GM23338 (cell line): ENCODE results near the gene CHST11. TPM values are rescaled to one million over a fixed set of nuclear protein-coding genes. Genes with fewer than 3 reads are reported as not detected.

ENCODE experiments used
- ATAC-seq: fragments of 200-7000 bp; cut with Tn5 transposase; 3 replicates; pipeline ENCODE4 v1.9.1; 2020
- DNase-seq: peaks from one replicate; pipeline ENCODE4 v3.0.0-alpha.2; 2015; ENCODE audit warnings: low spot score
- H2AFZ ChIP-seq: fragments of 200-600 bp; sonication (generic); 2 replicates; pipeline ENCODE4 v1.8.0; 2016; ENCODE audit warnings: antibody characterized with exemption, mild to moderate bottlenecking, moderate library complexity
- H3F3A ChIP-seq: fragments of 200-600 bp; sonication (generic); replicated peaks from 2 replicates; pipeline ENCODE4 v1.8.0; 2017; ENCODE audit warnings: antibody characterized with exemption, mixed run types, low read depth
- H3K27ac ChIP-seq: fragments of 200-600 bp; sonication (generic); 2 replicates; pipeline ENCODE4 v1.6.1; 2016; ENCODE audit warnings: low read depth
- H3K27me3 ChIP-seq: fragments of 200-600 bp; sonication (generic); 2 replicates; pipeline ENCODE4 v1.8.0; 2016; ENCODE audit warnings: mild to moderate bottlenecking, mixed run types, moderate library complexity; ENCODE audit not compliant: insufficient read depth
- H3K36me3 ChIP-seq: fragments of 200-600 bp; sonication (generic); 2 replicates; pipeline ENCODE4 v1.8.0; 2016; ENCODE audit warnings: mild to moderate bottlenecking; ENCODE audit not compliant: insufficient read depth
- H3K4me1 ChIP-seq: fragments of 200-600 bp; sonication (generic); 2 replicates; pipeline ENCODE4 v1.8.0; 2016; ENCODE audit warnings: mild to moderate bottlenecking, moderate library complexity; ENCODE audit not compliant: insufficient read depth
- H3K4me2 ChIP-seq: fragments of 200-600 bp; sonication (generic); 2 replicates; pipeline ENCODE4 v1.7.1; 2017; ENCODE audit warnings: mixed run types
- H3K4me3 ChIP-seq: fragments of 200-600 bp; sonication (generic); 2 replicates; pipeline ENCODE4 v1.6.1; 2016; ENCODE audit warnings: mixed run types
- H3K79me2 ChIP-seq: fragments of 200-600 bp; sonication (generic); replicated peaks from 2 replicates; pipeline ENCODE4 v1.8.0; 2017; ENCODE audit warnings: mild to moderate bottlenecking; ENCODE audit not compliant: insufficient read depth
- H3K9me2 ChIP-seq: fragments of 200-600 bp; sonication (generic); 2 replicates; pipeline ENCODE4 v1.8.0; 2017; ENCODE audit not compliant: insufficient read depth
- H4K20me1 ChIP-seq: fragments of 200-600 bp; sonication (generic); replicated peaks from 2 replicates; pipeline ENCODE4 v1.8.0; 2017; ENCODE audit warnings: mild to moderate bottlenecking; ENCODE audit not compliant: insufficient read depth
- H3K27ac Mint-ChIP-seq: 2 replicates; pipeline ENCODE4 v1.8.0; 2020; ENCODE audit warnings: inconsistent platforms, mild to moderate bottlenecking, moderate library complexity, mixed read lengths
- H3K27me3 Mint-ChIP-seq: 3 replicates; pipeline ENCODE4 v1.8.0; 2022; ENCODE audit warnings: low read depth, mild to moderate bottlenecking, moderate library complexity, mixed read lengths, inconsistent platforms; ENCODE audit not compliant: insufficient read depth, poor library complexity
- H3K36me3 Mint-ChIP-seq: 3 replicates; pipeline ENCODE4 v1.8.0; 2021; ENCODE audit warnings: low read depth, mild to moderate bottlenecking, inconsistent platforms, moderate library complexity, mixed read lengths
- H3K4me1 Mint-ChIP-seq: 3 replicates; pipeline ENCODE4 v1.8.0; 2020; ENCODE audit warnings: mild to moderate bottlenecking, inconsistent platforms, mixed read lengths
- H3K4me3 Mint-ChIP-seq: 3 replicates; pipeline ENCODE4 v1.8.0; 2021; ENCODE audit warnings: moderate library complexity, mild to moderate bottlenecking, inconsistent platforms, mixed read lengths
- H3K9me3 Mint-ChIP-seq: 3 replicates; pipeline ENCODE4 v1.8.0; 2020; ENCODE audit warnings: moderate library complexity, mild to moderate bottlenecking, inconsistent platforms, mixed read lengths
- CREB1 ChIP-seq: fragments of 250-450 bp; sonication (Bioruptor Pico); IDR thresholded peaks from 2 replicates; pipeline ENCODE4 v1.5.0; 2020; ENCODE audit warnings: low read depth, mild to moderate bottlenecking, moderate library complexity
- CTCF ChIP-seq, 2 experiments: fragments of 200-600 bp in 1 of 2; sonication (generic) in 1 of 2; conservative IDR thresholded peaks; 2 replicates each; pipeline versions ENCODE4 v1.5.1 to v1.6.1; 2016 to 2017; ENCODE audit warnings: antibody characterized with exemption in 2 of 2, low read depth in 2 of 2, mild to moderate bottlenecking in 2 of 2, moderate library complexity in 1 of 2
- ETS1 ChIP-seq: IDR thresholded peaks from 2 replicates; pipeline ENCODE4 v1.6.1; 2016; ENCODE audit warnings: antibody characterized with exemption
- EZH2phosphoT487 ChIP-seq: fragments of 200-600 bp; sonication (generic); IDR thresholded peaks from one replicate; pipeline ENCODE4 v1.8.1; 2018; ENCODE audit warnings: antibody characterized with exemption; ENCODE audit not compliant: unreplicated experiment
- JUNB ChIP-seq: IDR thresholded peaks from one replicate; pipeline ENCODE4 v1.6.1; 2016; ENCODE audit warnings: antibody characterized with exemption; ENCODE audit not compliant: unreplicated experiment
- REST ChIP-seq: IDR thresholded peaks from one replicate; pipeline ENCODE4 v1.6.1; 2018; ENCODE audit warnings: antibody characterized with exemption; ENCODE audit not compliant: unreplicated experiment
- STAT1 ChIP-seq: IDR thresholded peaks from one replicate; pipeline ENCODE4 v1.6.1; 2016; ENCODE audit warnings: antibody characterized with exemption; ENCODE audit not compliant: unreplicated experiment
- ZNF331 ChIP-seq: fragments of 250-450 bp; sonication (Bioruptor Pico); IDR thresholded peaks from 2 replicates; pipeline ENCODE4 v1.5.0; 2020; ENCODE audit warnings: low read depth, mild to moderate bottlenecking, moderate library complexity
- polyA plus RNA-seq: library from polyadenylated mRNA; unstranded; fragments of >200 nt; fragmentation: Nextera tagmentation; extraction: Ambion mirVana; gene quantifications from 2 replicates; pipeline ENCODE4 v1.2.1, GENCODE V29; 2016
- total RNA-seq: library from RNA; depleted of rRNA; stranded (reverse); fragments of >200 nt; shearing (Covaris generic); gene quantifications from 2 replicates; pipeline ENCODE4 v1.2.3, GENCODE V29; 2014

Gene CHST11
- total and polyA plus RNA-seq, 2 experiments from 2014 or later = 7.7 to 25.7 TPM

- no peak for TF ChIP-seq CTCF (conservative IDR thresholded peaks at IDR 0.05; ENCODE audit: low read depth in 2 of 2)
- TF ChIP-seq ZNF331 = no peak
- TF ChIP-seq ETS1 = no peak
These were observed 21.0 kb downstream of the CHST11 start (continued) for GRCh38 chr12:104477510-104478390.

GRCh38 chr12:104478396-104479122 lies 21.8 kb downstream of the CHST11 start:
- Histone ChIP-seq H3K27me3 (no peaks in the 10 kb centered on the region), H4K20me1 (no peaks in the 10 kb centered on the region), H3K9me2 (peaks cover 8% of the 10 kb centered on the region; the same call in 1 of the 2 replicates), H3K27ac (no peak overlapping the region), H3K79me2 (peaks cover 18% of the 10 kb centered on the region; the same call in 1 of the 2 replicates), H3K4me2 (no peak overlapping the region), H3F3A (no peaks in the 10 kb centered on the region), H2AFZ (no peak overlapping the region), H3K4me1 (no peaks in the 10 kb centered on the region; the same call in 1 of the 2 replicates), H3K4me3 (no peak overlapping the region), H3K36me3 (no peaks in the 10 kb centered on the region)
- no peak for DNase-seq
- H3K36me3 Mint-ChIP-seq = no peaks in the 10 kb centered on the region
- H3K4me1 Mint-ChIP-seq = peaks cover 14% of the 10 kb centered on the region
- no peak overlapping the region for H3K4me3 Mint-ChIP-seq
- no peaks in the 10 kb centered on the region; the same call in 2 of the 3 replicates for H3K9me3 Mint-ChIP-seq
- TF ChIP-seq JUNB (no peak), EZH2phosphoT487 (no peak), ZNF331 (no peak), STAT1 (no peak), CTCF (conservative IDR thresholded peaks at IDR 0.05; ENCODE audit: low read depth in 2 of 2) (no peak), REST (no peak), CREB1 (CRISPR knock-in tag) (no peak)
- H3K27me3 Mint-ChIP-seq = peaks cover 2% of the 10 kb centered on the region
- ATAC-seq = no peak
- H3K27ac Mint-ChIP-seq = no peak overlapping the region
